Upper lobe of right lung (tissue), 1 donor: Measurements from ENCODE around the gene CEP112. TPM values are rescaled to one million over a fixed set of nuclear protein-coding genes. Genes with fewer than 3 reads are reported as not detected.
"Not testable (repeated sequence)": the region's sequence is repeated elsewhere in the genome, so short reads cannot be mapped to it uniquely, and the experiment has no call there.

ENCODE experiments used
- ATAC-seq: fragments of 200-7000 bp; cut with Tn5 transposase; one replicate; pipeline ENCODE4 v1.9.1; 2020; ENCODE audit warnings: mild to moderate bottlenecking, moderate library complexity
- DNase-seq: peaks from one replicate; pipeline ENCODE4 v3.0.0-alpha.2; 2020
- H3K27ac ChIP-seq: fragments of 200-600 bp; one replicate; pipeline ENCODE4 v1.8.0; 2022
- H3K27me3 ChIP-seq: fragments of 200-600 bp; one replicate; pipeline ENCODE4 v1.8.0; 2022; ENCODE audit warnings: mild to moderate bottlenecking
- H3K36me3 ChIP-seq: fragments of 200-600 bp; one replicate; pipeline ENCODE4 v1.8.0; 2022
- H3K4me1 ChIP-seq: fragments of 200-600 bp; one replicate; pipeline ENCODE4 v1.8.0; 2022
- H3K4me3 ChIP-seq: fragments of 200-600 bp; one replicate; pipeline ENCODE4 v1.8.0; 2022; ENCODE audit warnings: mild to moderate bottlenecking
- H3K9me3 ChIP-seq: fragments of 200-600 bp; one replicate; pipeline ENCODE4 v1.8.0; 2022
- intact Hi-C: fragments of 100-400 bp; cut with DNase I; formaldehyde crosslinking; loops from one replicate; pipeline ENCODE4 v1.11.0; 2022
- total RNA-seq: library from RNA; stranded (reverse); fragmentation: NEBNext Ultra II Directional; extraction: Animal tissue kit (Norgen Biotek cat#: 25700); gene quantifications from one replicate; pipeline ENCODE4 v1.2.1, GENCODE V29; 2021
- TF ChIP-seq, protein P1 (sequence below): fragments of 200-600 bp; IDR thresholded peaks from one replicate; pipeline ENCODE4 v1.8.0; 2022; ENCODE audit warnings: antibody characterized with exemption
- donor health status: DM: no; HTN: yes; CAD: no; lungs with severe emphysema.

The CEP112 gene
- total RNA-seq, 1 donor from 2014 or later, result 32.9 TPM

DNA sequence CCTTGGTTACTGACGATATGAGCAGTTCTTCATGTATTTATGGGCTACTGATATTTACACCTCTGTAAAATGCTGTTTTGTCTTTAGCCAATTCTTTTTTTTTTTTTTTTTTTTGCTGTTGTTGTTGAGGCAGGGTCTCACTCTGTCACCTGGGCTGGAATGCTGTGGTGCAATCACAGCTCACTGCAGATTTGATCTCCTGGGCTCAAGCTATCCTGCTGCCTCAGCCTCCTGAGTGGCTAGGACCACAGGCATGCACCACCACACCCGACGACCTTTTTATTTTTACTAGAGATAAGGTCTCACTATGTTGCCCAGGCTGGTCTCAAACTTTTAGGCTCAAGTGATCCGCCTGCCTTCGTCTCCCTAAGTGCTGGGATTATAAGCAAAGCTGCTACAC lies 405.5 kb downstream of the CEP112 start:
- H3K4me1 ChIP-seq, result peaks cover 13% of the 10 kb centered on the region
- no peak overlapping the region for H3K4me3 ChIP-seq
- no peaks in the 10 kb centered on the region for H3K9me3 ChIP-seq
- no peaks in the 10 kb centered on the region for H3K36me3 ChIP-seq
- intact Hi-C loops, result no loop called here
- TF ChIP-seq, protein P1, sequence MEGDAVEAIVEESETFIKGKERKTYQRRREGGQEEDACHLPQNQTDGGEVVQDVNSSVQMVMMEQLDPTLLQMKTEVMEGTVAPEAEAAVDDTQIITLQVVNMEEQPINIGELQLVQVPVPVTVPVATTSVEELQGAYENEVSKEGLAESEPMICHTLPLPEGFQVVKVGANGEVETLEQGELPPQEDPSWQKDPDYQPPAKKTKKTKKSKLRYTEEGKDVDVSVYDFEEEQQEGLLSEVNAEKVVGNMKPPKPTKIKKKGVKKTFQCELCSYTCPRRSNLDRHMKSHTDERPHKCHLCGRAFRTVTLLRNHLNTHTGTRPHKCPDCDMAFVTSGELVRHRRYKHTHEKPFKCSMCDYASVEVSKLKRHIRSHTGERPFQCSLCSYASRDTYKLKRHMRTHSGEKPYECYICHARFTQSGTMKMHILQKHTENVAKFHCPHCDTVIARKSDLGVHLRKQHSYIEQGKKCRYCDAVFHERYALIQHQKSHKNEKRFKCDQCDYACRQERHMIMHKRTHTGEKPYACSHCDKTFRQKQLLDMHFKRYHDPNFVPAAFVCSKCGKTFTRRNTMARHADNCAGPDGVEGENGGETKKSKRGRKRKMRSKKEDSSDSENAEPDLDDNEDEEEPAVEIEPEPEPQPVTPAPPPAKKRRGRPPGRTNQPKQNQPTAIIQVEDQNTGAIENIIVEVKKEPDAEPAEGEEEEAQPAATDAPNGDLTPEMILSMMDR, result no peak
- no peak overlapping the region for H3K27ac ChIP-seq
- DNase-seq (no peak), ATAC-seq (no peak)
- no peaks in the 10 kb centered on the region for H3K27me3 ChIP-seq

DNA sequence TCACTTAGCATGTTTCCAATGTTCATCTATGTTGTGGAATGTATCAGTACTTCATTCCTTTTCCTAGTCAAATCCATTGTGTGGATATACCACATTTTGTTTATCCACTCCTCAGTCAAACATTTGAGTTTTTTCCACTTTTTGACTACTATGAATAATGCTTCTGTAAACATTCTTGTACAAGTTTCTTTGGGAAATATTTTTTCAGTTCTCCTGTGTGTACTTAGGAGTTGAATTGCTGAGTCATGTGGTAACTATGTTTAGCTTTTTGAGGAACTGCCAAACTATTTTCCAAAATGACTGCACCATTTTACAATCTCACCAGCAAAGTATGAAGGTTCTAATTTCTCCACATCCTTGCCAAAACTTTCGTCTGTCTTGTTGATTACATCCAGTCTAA lies 406.8 kb downstream of the CEP112 start:
- Histone ChIP-seq H3K4me3 (no peak overlapping the region), H3K36me3 (no peaks in the 10 kb centered on the region), H3K27ac (no peak overlapping the region), H3K9me3 (no peaks in the 10 kb centered on the region), H3K27me3 (no peaks in the 10 kb centered on the region), H3K4me1 (peaks cover 13% of the 10 kb centered on the region)
- ATAC-seq, result peak; percentile 76
- DNase-seq, result no peak
- TF ChIP-seq, protein P1, result no peak
- intact Hi-C loops, result no loop called here

DNA sequence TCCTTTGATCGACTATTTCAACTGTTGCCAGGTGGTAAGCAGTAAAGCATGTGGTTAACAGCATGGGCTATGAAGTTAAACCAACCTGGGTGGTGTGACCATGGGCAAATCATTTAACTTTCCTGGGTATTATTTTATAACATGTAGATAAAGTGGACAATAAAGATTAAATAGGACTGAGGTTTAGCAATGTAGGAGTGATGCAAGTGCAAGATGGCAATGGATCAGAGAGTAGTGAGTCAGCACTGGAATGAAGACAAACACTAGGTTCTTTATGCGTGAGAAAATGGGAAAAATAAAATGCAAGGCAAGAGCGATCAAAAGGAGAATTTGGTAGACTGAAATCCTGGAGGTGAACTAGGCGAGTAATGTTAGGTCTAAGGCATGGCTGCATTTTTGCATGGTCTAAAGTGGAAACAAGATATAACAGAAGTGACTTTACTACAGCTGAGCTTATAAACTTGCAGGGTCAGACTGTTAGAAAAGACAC lies 408.0 kb downstream of the CEP112 start:
- Histone ChIP-seq H3K36me3 (no peaks in the 10 kb centered on the region), H3K27me3 (no peaks in the 10 kb centered on the region), H3K9me3 (no peaks in the 10 kb centered on the region), H3K4me3 (no peak overlapping the region), H3K4me1 (peaks cover 13% of the 10 kb centered on the region), H3K27ac (no peak overlapping the region)
- no peak for DNase-seq
- intact Hi-C loops, result no loop called here
- TF ChIP-seq, protein P1, result no peak
- no peak for ATAC-seq

DNA sequence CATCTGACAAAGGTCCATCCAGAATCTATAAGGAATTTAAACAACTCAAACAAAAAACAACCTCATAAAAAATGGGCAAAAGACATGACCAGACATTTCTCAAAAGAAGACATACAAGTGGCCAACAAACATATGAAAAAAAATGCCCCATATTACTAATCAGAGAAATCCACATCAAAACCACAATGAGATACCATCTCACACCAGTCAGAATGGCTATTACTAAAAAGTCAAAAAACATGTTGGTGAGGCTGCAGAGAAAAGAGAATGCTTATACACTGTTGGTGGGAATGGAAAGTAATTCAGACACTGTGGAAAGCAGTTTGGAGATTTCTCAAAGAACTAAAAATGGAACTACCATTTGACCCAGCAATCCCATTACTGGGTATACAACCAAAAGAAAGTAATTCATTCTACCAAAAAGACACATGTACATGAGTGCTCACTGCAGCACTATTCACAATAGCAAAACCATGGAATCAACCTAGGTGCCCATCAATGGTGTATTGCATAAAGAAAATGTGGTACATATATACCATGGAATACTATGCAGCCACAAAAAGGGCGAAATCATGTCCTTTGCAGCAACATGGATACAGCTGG lies 409.7 kb downstream of the CEP112 start:
- H3K9me3 ChIP-seq, H3K36me3 ChIP-seq, H3K27ac ChIP-seq, H3K4me3 ChIP-seq, H3K27me3 ChIP-seq, intact Hi-C loops, ATAC-seq, DNase-seq: not testable (repeated sequence)
- H3K4me1 ChIP-seq, result peaks cover 13% of the 10 kb centered on the region

DNA sequence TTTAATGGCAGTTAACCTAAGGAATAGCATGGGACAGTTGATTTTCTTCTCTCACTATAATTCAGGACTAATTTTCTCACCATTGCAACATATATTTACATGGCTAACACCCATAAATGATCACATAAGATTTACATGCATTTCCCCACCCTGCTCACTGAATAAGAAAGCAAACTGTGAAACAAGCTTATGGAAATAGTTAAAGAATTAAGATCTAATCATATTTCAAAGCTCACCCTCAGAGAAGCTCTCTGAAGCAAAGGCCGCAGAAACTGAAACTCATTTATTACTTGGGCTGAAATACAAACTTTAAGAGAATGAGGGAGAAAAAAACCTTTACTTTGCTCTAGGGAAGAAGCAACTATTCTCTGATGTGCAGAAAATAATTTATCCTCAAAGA lies 411.8 kb downstream of the CEP112 start:
- no peaks in the 10 kb centered on the region for H3K36me3 ChIP-seq
- DNase-seq, result no peak
- no peaks in the 10 kb centered on the region for H3K27me3 ChIP-seq
- peaks cover 6% of the 10 kb centered on the region for H3K4me1 ChIP-seq
- TF ChIP-seq, protein P1, result no peak
- H3K27ac ChIP-seq, result no peak overlapping the region
- no peak for ATAC-seq
- H3K4me3 ChIP-seq, result no peak overlapping the region
- intact Hi-C loops, result no loop called here
- no peaks in the 10 kb centered on the region for H3K9me3 ChIP-seq

DNA sequence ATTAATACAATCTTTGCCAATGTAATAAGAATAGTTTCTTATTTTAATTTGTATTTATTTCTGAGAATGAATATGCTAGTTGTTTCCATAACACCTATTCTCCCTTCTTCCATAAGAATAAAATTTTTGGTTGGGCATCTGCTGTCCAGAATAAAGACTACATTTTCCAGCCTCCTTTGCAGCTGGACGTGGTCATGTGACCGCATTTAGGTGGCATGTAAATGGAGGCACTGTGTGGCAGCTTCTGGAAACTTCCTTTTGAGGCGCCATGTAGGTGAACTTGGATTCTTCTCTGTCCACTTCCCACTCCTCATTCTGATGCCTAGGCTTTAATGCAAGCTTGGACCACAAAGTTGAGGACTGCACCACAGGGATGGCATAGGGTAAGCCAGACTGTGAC lies 415.0 kb downstream of the CEP112 start:
- intact Hi-C loops, result no loop called here
- TF ChIP-seq, protein P1, result no peak
- no peak overlapping the region for H3K4me3 ChIP-seq

More for the DNA sequence above, 415.0 kb downstream of the CEP112 start:
- Histone ChIP-seq H3K36me3 (no peaks in the 10 kb centered on the region), H3K27ac (no peak overlapping the region), H3K4me1 (no peaks in the 10 kb centered on the region), H3K27me3 (no peaks in the 10 kb centered on the region), H3K9me3 (no peaks in the 10 kb centered on the region)
- no peak for ATAC-seq
- DNase-seq, result no peak
